Measurements from ENCODE around the gene ATP2B3.

ATP2B3 gene

GRCh38 chrX:153576239-153576870, 58.9 kb downstream of the ATP2B3 start:
- DNase-seq: no peak

GRCh38 chrX:153576961-153577360, 59.5 kb downstream of the ATP2B3 start:
- no peak for DNase-seq

- no peak for DNase-seq
Observed at GRCh38 chrX:153578200-153578835, 60.9 kb downstream of the ATP2B3 start.

DNA sequence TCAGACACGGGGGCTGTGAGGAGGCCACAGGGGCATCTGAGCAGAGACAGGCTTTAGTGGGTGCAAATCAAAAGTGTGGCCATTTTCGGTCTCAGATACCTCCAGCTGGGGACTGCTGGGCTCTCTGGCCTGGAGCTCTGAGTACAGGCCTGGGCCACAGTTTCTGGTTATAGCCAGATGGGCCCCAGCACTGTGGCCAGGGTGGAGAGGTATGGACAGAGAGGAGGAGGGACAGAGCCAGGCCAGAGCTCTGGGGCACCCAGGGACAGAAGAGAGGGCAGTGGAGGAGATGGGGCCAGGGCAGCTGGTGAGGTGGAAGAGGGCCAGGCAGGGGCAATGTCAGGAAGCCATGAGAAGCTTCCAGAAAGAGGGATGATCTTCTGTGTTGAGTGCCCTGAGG, 61.4 kb downstream of the ATP2B3 start:
- no peak for DNase-seq

DNA sequence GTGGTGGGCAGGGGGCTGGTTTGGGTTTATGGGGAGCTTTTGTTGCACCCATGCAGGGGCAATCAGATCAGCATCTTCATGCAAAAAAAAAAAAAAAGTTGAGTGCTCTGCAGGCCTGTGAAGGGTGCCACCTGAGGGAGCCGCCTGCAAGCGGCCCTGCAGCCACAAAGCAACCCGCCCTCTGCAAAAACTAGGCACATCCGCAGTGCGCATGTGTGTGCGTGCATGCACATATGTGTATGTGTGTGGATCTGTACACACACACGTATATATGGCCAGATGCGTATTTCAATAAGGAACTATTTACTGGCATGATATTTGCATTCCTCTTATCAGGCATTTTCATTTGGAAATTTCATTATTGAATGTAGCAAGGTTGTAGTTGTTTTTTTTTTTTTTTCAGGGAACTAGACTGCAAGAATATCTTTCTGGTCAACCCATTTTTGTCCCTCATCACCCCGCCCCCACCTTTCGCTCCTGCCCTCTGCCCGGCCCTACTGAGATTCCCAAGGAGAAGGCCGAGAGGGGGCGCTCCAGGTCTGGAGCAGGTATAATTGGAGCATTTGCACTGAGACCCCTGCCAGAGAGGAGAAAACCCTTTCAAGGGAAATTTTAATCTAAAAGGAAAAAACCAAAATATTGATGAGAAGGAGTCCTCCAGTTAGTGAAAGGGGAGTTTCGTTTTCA, 63.4 kb downstream of the ATP2B3 start:
- DNase-seq: peak; percentile 45

DNA sequence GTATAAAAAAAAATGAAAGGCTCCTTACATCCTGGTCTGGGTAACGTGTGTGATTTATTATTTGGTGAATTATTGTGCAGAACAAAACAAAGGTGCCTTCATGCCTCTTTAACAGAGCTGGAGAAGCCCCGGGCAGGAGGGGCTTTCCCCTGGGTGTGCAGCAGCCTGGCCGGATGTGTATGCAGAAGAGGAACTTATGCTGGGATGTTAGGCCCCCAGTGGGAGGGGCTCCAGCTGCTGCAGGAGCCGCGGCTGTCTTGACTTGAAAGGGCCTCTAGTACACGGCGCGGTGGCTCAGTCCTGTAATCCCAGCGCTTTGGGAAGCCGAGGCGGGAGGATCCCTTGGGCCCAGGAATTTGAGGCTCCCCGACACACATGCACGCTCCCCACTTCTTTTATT, 65.5 kb downstream of the ATP2B3 start:
- peak; percentile 55 for DNase-seq

DNA sequence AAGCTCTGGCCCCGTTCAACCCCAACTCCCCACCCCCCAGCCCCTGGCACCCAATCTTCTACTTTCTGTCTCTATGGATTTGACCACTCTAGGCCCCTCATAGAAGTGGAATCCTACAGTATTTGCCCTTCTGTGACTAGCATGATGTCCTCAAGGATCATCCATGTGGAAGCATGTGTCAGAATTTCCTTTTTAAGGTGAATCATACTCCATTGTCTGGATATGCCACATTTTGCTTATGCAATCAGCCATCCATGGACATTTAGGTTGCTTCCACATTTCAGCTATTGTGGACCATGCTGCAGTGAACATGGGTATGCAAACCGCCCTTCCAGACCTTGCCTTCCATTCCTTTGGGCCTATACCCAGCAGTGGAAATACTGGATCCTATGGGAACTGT, 66.0 kb downstream of the ATP2B3 start:
- DNase-seq: no peak

GRCh38 chrX:153585827-153586226, 68.4 kb downstream of the ATP2B3 start:
- no peak for DNase-seq

- no peak for DNase-seq
Observed at GRCh38 chrX:153587342-153587741, 69.9 kb downstream of the ATP2B3 start.

- DNase-seq: no peak
Observed at GRCh38 chrX:153588021-153588781, 70.8 kb downstream of the ATP2B3 start.

GRCh38 chrX:153588782-153589446, 71.5 kb downstream of the ATP2B3 start:
- no peak for DNase-seq

- DNase-seq: no peak
Observed at GRCh38 chrX:153590961-153591956, 73.8 kb downstream of the ATP2B3 start.

DNA sequence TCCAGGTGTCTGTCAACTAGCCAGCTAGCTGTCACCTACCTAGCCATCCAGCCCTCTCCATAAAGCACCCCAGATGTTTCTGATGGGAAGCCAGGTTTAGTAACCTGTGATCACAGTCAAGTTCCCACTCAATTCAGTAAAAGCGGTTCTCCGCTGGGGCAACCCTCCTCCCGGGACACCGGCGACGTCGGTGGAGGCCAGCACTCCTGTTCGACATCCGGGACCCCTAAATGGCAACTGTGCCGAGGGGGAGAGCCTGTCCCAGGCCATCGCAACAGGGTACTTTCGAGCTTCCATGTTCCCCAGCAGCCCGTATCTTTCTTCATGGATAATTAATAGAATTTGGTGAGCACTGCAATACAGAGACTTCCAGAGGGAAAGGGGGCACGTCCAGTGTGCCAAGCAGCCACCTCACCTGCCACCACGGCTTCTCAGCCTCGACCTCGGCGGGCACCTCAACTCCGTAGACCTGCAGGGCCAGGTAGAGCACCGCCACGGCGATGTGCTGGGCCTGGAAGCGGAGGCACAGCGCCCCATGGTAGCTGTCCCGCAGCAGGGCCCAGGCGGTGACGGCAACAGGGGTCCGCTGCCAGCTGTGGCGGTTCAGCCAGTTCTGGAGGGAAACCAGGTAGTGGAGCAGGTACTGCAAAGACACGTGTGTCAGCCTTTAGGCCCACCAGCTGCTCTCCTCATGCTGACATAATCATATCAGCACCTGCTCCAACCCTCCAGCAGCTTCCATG, 74.8 kb downstream of the ATP2B3 start:
- DNase-seq: no peak

DNA sequence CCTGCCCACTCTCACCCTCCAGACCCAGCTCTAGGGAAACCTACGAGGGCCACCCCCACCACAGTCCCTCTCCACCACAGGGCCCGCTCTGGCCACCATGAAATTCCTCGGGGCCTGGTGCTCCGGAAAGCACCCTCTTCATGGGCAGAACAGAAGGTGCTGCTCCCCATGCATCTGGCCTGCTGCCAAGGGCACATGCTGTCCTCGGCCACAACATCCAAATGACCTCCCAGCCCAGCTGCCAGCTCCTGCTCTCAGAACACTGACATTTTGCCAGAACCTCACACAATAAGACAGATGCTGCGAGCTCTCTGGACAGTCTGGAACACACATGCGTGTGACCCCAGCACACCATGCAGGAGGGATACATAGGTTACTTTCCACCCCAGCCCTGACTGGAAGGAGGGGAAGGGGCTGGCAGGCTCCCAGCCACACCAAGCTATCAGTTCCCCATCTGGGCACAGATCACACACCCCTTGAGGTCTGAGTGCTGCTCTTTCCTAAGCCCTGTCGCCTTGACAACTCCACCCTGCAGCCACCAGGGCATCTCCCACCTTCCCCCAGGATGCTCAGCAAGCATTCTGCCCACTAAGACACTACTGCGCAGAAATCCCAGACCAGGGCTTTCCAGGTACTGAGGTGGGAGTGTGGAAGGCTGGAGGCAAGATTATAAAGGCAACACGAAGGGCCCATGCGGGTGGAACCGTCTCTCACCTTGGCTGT, 75.7 kb downstream of the ATP2B3 start:
- no peak for DNase-seq

DNA sequence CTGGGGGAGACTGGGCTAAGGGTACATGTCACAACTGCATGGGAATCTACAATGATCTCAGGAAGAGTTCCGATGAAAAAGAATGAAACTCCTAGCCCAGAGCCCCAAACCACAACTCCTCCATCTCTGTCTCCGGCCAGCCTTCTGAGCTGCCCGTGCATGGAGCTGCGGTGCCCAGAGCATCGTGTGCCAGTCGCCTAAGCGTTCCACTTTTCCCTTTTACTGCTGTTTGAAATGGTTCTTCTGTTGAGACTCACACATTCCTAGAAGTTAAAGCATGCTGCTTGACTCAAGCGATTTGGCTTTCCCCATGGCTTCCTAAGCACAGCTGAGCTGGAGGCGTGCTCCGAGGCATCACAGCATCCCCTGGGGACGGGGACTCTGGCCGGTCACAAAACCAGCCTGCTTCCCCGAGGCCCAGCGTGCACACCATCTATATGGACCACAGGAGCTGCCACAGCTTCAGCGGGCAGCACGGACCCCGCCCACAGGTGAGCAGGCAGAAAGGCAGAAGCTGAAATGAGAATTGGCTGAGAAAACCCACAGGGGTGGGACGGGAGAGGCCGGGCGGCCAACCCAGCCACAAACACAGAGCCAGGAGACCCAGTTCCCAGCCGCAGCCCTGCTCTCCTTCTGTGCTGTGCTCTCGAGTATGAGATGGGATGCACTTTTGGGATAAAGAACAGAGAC, 76.5 kb downstream of the ATP2B3 start:
- no peak for DNase-seq

- DNase-seq: no peak
Observed at GRCh38 chrX:153595387-153595786, 77.9 kb downstream of the ATP2B3 start.

DNA sequence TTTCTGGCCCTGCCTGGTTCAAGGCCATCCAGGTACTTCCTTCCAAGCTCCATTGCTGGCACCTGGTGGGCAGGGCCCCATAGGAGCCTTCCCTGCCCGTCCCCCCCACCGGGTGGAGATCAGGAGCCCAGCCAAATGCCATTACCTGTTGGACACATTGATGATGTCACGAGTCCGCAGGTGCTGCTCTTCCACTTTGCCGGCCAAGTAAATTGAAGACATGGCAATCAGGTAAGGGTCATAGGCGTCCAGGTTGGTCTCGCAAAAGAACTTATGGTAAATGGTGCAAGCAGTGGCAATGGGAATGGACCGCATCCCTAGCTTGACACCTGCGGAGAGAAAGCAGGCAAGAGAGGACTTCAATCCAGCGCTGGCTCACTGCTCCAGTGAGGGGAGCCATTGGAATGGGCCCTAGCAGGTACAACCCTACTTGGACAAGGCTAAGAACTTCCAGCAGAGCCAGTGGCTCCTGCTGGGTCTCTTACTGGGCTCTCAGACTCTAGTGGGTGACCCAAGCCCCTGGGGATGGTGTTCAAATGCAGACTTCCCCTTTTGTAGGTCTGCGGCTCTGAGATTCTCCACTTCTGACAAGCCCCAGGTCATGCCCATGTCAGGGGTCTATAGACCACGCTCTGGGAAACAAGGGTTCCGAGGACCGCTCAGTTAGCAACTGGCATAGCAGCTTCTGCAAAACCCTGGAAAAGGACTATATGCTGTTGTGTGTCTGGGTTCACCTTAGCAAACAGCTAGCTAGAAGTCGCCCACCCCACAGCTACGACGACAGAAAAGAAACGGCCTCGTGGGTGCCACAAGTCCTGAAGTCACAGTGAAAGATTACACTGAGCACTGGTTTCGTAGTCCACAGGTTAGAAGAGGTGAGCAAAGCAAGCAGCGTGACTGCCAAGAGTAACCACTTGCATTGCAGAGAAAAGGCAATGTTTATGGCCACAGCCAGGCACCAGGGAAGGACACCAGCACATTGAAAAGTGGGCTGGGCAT, 78.7 kb downstream of the ATP2B3 start:
- DNase-seq: no peak

All from RPMI8226 (cell line).